Panc1 (cell line): ENCODE results near the gene CFAP20DC.

Experiments used
- POLR2AphosphoS5 ChIP-seq: IDR thresholded peaks from 2 replicates; pipeline ENCODE4 v1.6.1; 2012; ENCODE audit warnings: mild to moderate bottlenecking, low read depth, low read length, moderate library complexity
- TF ChIP-seq, protein P1 (sequence below): fragments of 450-650 bp; IDR thresholded peaks from 2 replicates; pipeline ENCODE4 v1.5.1; 2017; ENCODE audit warnings: mild to moderate bottlenecking
- TF ChIP-seq, protein P2 (sequence below), 2 experiments: IDR thresholded peaks; 2 replicates each; pipeline ENCODE4 v1.6.1; 2011 to 2012; ENCODE audit warnings: low read depth in 2 of 2, control low read depth in 1 of 2, low read length in 1 of 2, mild to moderate bottlenecking in 1 of 2, moderate library complexity in 1 of 2; ENCODE audit not compliant: insufficient read depth in 1 of 2

DNA sequence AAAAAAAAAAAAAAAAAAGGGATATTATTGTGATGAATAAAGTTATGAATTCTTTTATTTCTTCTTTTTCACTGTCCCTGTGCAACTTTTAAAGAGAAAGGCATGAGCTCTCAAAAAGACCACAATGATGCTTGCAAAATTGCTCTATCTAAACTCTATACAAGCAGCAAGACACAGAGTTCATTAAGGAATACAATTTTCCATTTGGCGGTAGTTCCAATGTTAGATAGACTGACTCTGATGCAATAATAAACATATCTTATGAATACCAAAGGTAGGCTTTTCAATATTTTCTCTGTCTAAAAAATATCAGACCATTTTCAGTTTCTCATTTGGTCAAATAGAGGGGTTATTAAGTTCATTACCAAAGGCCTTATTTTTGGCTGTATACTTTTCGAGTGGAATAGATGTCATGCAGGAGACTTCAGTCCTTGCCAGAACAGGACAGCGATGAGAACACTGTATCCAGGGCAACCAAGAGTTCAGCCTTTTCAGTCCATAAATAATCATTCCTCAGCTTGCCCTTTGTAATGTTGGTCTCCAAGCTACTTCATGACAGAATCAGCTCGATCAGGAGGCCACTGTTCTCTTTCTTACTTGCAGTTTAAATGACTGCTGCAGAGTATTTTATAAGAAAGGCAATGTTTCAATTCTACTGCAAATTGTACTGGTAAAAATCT lies 220.4 kb downstream of the CFAP20DC start:
- TF ChIP-seq, protein P1, sequence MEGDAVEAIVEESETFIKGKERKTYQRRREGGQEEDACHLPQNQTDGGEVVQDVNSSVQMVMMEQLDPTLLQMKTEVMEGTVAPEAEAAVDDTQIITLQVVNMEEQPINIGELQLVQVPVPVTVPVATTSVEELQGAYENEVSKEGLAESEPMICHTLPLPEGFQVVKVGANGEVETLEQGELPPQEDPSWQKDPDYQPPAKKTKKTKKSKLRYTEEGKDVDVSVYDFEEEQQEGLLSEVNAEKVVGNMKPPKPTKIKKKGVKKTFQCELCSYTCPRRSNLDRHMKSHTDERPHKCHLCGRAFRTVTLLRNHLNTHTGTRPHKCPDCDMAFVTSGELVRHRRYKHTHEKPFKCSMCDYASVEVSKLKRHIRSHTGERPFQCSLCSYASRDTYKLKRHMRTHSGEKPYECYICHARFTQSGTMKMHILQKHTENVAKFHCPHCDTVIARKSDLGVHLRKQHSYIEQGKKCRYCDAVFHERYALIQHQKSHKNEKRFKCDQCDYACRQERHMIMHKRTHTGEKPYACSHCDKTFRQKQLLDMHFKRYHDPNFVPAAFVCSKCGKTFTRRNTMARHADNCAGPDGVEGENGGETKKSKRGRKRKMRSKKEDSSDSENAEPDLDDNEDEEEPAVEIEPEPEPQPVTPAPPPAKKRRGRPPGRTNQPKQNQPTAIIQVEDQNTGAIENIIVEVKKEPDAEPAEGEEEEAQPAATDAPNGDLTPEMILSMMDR: no peak
- TF ChIP-seq POLR2AphosphoS5: no peak
- TF ChIP-seq, protein P2, sequence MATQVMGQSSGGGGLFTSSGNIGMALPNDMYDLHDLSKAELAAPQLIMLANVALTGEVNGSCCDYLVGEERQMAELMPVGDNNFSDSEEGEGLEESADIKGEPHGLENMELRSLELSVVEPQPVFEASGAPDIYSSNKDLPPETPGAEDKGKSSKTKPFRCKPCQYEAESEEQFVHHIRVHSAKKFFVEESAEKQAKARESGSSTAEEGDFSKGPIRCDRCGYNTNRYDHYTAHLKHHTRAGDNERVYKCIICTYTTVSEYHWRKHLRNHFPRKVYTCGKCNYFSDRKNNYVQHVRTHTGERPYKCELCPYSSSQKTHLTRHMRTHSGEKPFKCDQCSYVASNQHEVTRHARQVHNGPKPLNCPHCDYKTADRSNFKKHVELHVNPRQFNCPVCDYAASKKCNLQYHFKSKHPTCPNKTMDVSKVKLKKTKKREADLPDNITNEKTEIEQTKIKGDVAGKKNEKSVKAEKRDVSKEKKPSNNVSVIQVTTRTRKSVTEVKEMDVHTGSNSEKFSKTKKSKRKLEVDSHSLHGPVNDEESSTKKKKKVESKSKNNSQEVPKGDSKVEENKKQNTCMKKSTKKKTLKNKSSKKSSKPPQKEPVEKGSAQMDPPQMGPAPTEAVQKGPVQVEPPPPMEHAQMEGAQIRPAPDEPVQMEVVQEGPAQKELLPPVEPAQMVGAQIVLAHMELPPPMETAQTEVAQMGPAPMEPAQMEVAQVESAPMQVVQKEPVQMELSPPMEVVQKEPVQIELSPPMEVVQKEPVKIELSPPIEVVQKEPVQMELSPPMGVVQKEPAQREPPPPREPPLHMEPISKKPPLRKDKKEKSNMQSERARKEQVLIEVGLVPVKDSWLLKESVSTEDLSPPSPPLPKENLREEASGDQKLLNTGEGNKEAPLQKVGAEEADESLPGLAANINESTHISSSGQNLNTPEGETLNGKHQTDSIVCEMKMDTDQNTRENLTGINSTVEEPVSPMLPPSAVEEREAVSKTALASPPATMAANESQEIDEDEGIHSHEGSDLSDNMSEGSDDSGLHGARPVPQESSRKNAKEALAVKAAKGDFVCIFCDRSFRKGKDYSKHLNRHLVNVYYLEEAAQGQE (IDR thresholded peaks at IDR 0.05; ENCODE audit: insufficient read depth in 1 of 2, low read depth in 2 of 2, low read length in 1 of 2): no peak
